Adipose tissue (tissue), 3 donors: ENCODE measurements around the gene VIT. TPM values are rescaled to one million over a fixed set of nuclear protein-coding genes. Genes with fewer than 3 reads are reported as not detected.
"Not testable (repeated sequence)": the region's sequence is repeated elsewhere in the genome, so short reads cannot be mapped to it uniquely, and the experiment has no call there.

ENCODE experiments used
- H3K27ac ChIP-seq: one replicate; pipeline ENCODE4 v1.5.1; 2013; ENCODE audit warnings: low read depth, low read length
- WGBS, 3 donors: extraction: QIAGEN DNeasy Blood & Tissue Kit; methylation state at CpG; one replicate each; pipeline ENCODE4 v1.1.7; 2013; 5-methylcytosine and 5-hydroxymethylcytosine counted together
- polyA plus RNA-seq, 3 donors: library from polyadenylated mRNA; stranded (reverse); fragments of 200-250 nt; gene quantifications; one replicate each; pipeline ENCODE4 v1.2.3, GENCODE V29; 2013
- donor health status: healthy with polysubstance abuse.
- donor health status: Bipolar disorder and iron deficiency.
- donor health status: healthy.

The VIT gene
- polyA plus RNA-seq, 3 donors, result 1.2 to 23.6 (median 10.2) TPM

DNA sequence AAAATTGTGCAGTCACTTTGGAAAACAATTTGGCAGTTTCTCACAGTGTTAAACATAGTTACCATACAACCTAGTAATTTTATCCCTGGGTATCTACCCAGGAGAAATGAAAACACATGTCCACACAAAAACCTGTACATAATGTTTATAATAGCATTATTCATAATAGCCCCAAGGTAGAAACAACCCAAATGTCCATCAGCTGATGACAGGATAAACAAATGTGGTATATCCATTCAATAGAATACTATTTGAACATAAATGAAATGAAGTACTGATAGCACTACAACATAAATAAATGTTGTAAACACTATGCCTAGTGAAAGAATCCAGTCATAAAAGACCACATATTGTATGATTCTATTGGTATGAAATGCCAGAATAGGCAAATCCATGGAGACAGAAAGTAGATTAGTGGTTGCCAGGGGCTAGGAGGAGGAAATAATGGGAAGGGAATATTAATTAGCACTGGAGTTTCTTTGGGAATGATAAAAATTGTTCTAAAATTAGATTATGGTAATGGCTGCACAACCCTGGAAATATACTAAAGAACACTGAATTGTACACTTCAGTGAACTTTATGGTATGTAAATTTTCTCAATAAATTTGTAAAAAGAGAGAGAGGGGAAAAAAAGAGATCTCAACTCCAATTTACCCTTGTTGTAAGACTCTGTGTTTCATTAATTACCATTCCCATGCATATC lies 20.8 kb upstream of the VIT start:
- no peak overlapping the region for H3K27ac ChIP-seq

DNA sequence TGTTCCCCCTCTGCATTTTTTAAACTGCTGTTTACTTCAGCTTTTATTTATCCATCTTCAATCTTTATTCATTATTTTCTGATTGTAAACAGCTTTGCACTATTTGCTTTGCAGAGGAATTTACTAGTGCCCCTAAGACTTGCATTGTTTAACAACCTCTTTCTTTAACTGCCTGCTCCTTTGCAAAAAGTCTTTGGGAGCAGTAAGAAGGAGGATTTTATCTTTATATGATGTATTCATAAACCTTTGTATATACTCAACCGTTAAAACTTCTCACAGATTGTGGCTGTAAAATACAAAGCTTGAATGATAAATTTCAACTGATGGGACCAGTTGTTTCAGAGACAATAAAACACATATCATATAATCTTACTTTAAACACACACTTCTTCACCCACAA lies 20.1 kb upstream of the VIT start:
- H3K27ac ChIP-seq, result no peak overlapping the region
- WGBS, 3 donors, result 48 to 67% (median 62%) methylated on average over 1 of the region's 1 CpG

DNA sequence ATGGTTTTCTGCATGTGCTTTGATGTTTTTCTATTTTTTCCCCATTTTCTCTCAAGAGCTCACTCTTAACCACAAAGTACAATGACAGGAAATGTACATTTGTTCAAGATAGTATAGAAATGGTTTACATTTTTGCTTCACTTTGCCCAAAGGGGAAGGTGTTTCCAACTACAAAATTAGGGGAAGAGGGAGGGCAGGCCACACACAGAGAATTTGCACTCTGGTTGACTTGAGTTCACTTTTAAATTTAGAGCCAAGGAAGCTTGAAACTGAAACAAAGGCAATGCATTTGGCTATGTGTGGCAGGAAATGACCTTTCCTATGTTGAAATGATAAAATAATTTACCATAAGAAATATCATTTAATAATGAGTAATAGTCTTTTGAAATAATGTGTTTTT lies 19.1 kb upstream of the VIT start:
- H3K27ac ChIP-seq, result no peak overlapping the region

DNA sequence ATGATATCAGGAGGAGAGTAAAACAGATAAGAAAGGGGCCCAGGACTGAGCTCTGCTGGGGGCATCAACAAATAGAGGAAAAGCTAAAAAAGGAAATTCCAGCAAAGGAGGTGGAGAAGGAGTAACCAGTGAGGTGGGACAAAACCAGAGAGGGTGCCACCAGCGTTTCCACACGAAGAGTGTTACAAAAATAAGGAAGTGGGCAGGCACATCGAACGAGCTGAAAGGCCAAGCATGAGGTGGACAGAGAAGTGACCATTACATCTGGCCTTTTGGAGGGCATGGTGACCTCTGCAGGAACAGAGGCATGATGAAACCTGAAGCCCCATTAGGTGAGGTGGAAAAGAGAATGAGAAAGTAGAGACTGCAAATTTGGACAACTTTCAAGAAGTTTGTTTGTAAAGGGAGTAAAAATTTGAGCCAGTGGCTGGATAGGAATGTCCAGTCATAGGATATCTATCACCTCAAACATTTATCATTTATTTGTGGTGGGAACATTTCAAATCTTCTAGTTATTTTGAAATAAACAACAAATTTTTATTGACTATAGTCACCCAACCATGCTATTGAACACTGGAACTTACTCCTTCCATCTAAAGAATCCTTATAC lies 18.4 kb upstream of the VIT start:
- H3K27ac ChIP-seq, result no peak overlapping the region
- 32 to 67% (median 42%) methylated on average over 4 of the region's 4 CpGs for WGBS, 3 donors

DNA sequence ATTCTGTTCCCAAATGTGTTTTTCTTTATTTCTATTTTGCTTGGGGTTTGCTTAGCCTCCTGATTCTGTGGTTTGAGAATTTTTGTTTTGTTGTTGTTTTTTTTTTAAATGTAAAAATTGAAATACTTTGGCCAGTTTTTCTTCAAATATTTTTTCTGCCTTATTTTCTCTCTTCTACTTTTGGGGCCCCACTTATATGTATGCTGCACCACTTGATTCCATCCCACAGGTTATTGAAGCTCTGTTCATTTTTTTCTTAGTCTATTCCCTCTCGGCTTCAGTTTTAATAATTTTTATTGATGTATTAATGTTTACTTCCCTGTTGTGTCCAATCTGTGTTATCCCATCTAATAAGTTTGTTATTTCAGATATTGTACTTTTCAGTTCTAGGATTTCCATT lies 17.7 kb upstream of the VIT start:
- WGBS, 3 donors, result 95 to 100% (median 96%) methylated on average over 1 of the region's 1 CpG
- no peak overlapping the region for H3K27ac ChIP-seq

DNA sequence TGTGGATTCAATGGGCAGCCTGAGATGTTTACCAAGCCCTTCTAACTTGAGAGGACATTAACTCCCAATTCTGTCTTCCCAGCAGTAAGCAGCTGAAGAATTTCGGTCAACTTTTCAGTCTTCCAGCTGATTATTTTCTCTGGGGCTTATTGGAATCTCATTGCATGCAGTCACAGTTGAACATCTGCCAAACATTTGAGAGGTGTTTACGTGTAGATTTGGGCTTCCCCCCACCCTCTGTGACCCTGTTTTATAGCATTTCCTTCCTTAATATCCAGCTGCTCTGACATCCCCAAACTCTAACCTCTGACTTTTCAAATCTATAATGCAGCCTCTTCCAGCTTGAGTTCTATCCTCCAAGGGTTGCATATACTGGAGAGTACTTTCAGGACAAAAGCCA lies 16.5 kb upstream of the VIT start:
- 13 to 29% (median 16%) methylated on average over 2 of the region's 2 CpGs for WGBS, 3 donors
- H3K27ac ChIP-seq, result no peak overlapping the region

DNA sequence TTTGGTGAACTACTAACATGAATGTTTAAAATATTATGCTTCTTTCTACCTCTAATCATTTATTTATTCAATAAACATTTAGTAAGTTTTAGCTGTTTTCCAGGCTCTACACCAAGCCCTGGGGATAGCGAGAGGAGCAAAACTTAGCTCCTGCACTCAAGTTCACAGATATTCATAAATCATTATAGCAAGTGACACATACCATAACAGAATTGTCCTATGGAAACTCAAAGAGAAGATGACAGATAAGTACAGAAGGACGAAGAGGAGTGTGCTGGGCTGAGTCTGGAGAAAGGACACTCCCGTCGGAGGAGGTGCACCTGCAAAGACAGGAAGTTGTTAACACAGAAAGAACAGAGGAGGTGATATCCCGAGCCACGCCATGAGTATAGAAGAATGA lies 13.9 kb upstream of the VIT start:
- no peak overlapping the region for H3K27ac ChIP-seq
- WGBS, 3 donors, result 65 to 74% (median 71%) methylated on average over 6 of the region's 6 CpGs

DNA sequence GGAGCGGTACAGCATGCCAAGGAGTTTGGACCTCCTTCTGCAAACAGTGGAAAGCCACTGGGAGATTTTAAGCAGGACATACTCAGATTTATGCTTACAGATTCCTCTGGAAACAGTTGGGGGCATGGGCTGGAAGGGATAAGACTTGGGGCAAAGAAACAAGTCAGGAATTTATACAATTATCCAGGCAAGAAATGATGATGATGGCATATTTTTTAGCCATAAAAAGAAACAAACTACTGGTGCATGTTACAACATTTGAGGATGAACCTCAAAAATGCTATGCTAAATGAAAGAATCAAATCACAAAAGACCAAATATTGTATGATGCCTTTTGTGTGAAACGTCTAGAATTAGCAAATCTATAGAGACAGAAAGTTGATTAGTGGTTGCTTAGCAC lies 13.5 kb upstream of the VIT start:
- 39 to 59% (median 46%) methylated on average over 2 of the region's 2 CpGs for WGBS, 3 donors

DNA sequence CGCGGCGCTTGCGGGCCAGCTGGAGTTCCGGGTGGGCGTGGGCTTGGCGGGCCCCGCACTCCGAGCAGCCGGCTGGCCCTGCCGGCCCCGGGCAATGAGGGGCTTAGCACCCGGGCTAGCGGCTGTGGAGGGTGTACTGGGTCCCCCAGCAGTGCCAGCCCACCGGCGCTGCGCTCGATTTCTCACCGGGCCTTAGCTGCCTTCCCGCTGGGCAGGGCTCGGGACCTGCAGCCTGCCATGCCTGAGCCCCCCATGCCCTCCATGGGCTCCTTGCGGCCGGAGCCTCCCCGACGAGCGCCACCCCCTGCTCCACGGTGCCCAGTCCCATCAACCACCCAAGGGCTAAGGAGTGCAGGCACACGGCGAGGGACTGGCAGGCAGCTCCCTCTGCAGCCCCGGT lies 8.2 kb upstream of the VIT start:
- 95 to 98% (median 96%) methylated on average over 14 to 30 of the region's 30 CpGs for WGBS, 3 donors
- H3K27ac ChIP-seq, result not testable (repeated sequence)

More for the DNA sequence above, 13.5 kb upstream of the VIT start:
- no peak overlapping the region for H3K27ac ChIP-seq

DNA sequence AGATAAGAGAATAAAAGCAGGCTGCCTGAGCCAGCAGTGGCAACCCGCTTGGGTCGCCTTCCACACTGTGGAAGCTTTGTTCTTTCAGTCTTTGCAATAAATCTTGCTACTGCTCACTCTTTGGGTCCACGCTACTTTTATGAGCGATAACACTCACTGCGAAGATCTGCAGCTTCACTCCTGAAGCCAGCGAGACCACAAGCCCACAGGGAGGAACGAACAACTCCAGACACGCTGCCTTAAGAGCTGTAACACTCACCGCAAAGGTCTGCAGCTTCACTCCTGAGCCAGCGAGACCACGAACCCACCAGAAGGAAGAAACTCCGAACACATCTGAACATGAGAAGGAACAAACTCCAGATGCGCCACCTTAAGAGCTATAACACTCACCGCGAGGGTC lies 7.5 kb upstream of the VIT start:
- WGBS, 3 donors, result 85 to 89% (median 86%) methylated on average over 15 of the region's 15 CpGs
- not testable (repeated sequence) for H3K27ac ChIP-seq

DNA sequence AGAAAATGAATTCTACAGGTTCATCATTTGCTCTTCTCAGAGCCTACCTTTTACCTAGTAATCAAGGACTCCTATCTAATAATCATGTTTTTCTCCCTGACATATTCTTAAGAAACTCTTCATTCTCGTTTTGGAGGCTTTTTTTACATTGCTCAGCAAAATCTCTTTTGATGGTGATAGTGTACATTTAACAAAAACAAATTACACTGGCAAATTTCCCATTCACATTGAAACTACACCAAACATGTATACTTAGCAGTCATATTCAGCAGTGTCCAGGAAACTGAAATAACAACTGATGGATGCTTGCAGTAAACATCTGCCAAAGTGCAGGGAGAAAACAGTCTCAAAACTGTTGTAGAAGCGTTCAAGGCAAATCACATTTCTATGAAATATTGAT lies 4.4 kb upstream of the VIT start:
- WGBS, 3 donors, result 42 to 46% (median 46%) methylated on average over 2 of the region's 2 CpGs
- H3K27ac ChIP-seq, result no peak overlapping the region

DNA sequence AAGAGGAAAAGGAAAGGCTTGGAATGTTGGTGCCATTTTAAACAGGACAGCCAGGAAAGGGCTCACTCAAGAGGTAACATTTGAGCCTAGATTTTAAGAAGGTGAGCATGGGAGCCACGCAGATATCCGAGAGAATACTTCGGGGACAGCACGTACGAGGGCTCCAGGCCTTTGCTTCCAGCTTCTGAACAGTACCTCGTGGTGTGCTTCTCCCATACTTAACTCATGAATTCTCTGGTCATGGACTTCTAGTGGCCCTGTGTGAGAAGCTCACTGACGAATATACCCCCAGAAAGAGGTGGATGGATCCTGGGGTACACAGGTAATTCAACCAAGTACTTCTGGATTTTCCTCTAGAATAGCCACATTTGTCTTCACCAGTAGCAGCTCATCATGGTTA lies 2.7 kb upstream of the VIT start:
- no peak overlapping the region for H3K27ac ChIP-seq
- 87 to 97% (median 93%) methylated on average over 7 of the region's 7 CpGs for WGBS, 3 donors

DNA sequence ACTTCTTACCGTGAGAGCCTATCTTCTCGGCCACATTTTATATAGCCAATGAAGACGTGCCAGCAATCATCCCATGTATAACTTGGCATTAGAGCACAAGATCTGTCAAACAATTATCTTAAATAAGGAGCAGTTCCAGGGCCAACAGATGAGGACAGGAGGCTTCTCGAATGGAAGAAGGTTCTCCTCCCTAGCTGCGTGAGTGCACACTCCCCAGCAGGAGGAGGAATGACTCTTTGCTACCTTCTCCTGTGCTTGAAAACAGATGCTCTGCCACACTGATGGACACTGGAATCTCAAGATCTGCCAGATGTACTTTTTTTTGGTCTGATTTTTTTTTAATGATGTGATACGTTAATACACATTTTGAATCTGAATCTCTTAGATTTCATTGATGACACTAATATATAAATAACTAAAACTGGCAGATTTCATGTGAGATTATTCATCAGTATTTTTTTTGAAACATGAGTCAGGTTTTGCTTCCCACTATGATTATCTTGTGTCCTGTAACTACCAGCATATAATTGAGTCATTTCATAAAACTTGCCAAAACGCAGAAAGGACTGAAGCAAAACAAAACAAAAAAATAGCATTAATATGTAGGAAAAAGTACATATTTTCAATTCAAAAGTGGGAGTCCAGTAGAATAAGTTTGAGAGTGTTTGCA lies 626 bp upstream of the VIT start:
- no peak overlapping the region for H3K27ac ChIP-seq
- WGBS, 3 donors, result 62 to 71% (median 64%) methylated on average over 7 of the region's 7 CpGs

DNA sequence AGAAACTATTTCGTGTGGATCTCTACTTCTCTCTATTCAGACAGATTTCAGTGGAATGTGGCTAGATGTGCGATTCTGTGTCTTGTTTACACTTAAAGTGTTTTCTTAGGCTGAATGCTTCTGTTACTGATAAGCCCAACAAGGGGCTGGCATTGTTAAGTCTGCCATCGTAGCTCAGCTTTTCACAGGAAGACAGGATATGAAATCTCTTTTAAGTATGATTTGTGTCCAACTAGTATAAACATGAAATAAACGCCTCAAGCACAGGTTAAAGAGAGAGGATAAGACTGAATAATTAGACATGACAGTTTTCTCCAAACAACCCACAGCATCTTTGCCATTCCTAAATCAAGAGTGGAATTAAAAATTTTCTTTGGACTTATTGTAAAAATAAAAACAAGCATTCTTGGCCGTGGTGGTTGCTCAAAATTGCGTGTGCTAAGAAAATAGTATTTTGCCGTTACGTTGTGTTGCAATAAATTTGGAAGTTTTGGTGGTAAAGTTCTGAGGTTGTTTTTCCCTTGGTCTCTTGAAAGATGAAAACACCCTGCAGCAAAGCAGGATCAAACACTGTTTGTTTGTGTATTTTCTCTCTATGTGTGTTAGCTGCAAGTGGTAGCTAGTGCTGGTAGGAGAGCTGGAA lies 1.0 kb downstream of the VIT start:
- H3K27ac ChIP-seq, result no peak overlapping the region
- WGBS, 3 donors, result 28 to 52% (median 32%) methylated on average over 8 of the region's 8 CpGs

DNA sequence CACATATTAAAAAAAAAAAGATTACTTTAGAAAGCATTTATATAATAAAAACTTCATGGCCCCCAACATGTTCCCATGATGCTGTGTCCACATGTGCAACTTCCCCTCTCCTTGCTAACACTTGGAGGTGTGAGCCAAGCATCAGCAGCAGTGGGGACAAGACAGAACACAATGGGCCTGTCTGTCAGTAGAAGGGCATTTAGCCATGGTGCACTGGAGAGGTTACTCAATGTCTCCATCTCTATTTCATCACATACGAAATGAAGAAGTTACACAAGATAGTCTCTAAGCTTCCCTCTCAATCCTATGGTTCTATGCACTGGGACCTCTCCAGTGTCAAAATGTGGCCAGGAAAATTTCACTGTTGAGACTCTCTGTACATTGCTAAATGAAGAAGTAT lies 2.5 kb downstream of the VIT start:
- no peak overlapping the region for H3K27ac ChIP-seq
- 31 to 82% (median 42%) methylated on average over 1 of the region's 1 CpG for WGBS, 3 donors

DNA sequence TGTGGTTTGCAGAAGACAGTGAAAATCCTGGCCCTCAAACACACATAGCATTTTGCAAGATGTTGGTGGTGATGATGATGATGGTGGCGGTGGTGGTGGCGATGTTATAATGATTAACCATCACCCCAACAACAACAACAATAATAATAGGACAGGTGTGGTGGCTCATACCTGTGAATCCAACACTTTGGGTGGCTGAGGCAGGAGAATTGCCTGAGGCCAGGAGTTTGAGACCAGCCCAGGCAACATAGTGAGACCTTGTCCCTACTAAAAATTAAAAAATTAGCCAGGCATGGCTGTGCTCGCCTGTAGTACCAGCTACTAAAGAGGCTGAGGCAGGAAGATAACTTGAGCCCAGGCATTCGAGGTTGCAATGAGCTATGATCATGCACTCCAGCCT lies 3.8 kb downstream of the VIT start:
- no peak overlapping the region for H3K27ac ChIP-seq
- WGBS, 3 donors, result 89 to 98% (median 94%) methylated on average over 4 of the region's 4 CpGs

DNA sequence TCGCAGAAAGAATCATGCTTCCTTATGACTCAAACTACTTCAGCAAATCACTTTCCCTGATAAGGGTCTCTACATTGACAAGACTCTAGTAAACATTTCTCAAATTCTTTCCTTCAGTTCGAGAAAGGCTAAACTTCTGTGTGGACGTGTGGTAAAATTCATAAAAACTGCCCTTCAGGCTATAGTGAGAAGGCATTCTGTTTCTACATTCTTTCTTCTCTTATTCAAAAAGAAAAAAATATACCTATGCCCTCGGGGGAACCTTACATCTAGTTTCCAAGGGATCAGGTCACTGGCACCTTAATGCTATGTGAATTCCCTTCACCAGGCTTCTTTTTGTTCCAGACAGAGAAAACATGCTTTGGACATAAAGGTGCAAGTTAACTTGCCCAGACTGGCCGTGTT lies 4.9 kb downstream of the VIT start:
- H3K27ac ChIP-seq, result no peak overlapping the region
- 46 to 83% (median 79%) methylated on average over 5 of the region's 5 CpGs for WGBS, 3 donors

DNA sequence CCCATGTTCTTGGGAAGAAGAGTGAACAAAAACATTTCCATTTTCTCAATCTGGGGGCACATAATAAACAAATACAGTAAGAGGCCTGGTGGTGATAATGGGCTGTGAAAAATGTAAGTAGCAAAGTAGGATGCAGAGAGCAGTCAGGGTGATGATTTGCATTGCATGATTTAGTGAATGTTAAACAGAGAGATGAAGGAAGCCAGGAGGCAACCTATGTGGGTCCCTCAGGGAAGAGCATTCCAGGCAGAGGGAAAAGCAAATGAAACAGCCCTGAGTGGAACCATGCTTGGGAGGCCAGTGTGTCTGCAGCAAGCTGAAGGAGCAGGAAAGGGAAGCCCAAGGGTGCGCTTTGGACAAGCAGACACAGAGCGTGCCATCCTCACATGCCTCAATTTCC lies 5.4 kb downstream of the VIT start:
- 43 to 50% (median 49%) methylated on average over 2 of the region's 2 CpGs for WGBS, 3 donors
- H3K27ac ChIP-seq, result no peak overlapping the region

DNA sequence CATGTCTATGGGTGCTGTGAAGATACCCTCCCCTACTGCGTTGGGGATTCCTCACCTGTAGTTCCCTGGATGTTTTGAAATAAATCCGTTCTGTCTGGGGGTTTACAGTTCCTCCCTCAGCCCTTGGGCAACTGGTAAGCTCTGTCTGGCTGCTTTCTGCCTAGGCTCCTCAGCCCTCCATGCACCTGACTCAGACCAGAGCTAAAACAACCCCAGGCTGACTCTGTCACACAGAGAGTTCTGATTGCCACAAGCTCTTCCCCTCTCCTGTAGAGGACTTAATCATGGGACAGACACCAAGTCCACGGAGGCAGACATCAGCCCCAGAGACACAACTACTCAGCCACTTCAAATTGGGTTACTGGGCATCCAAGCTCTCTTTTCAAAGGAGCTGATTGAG lies 6.3 kb downstream of the VIT start:
- WGBS, 3 donors, result 63 to 71% (median 67%) methylated on average over 3 of the region's 3 CpGs
- H3K27ac ChIP-seq, result no peak overlapping the region
